Esophagus muscularis mucosa (tissue), 3 donors: ENCODE results near the gene PPID.

ENCODE experiments used
- CTCF ChIP-seq, 3 experiments: fragments of 200-600 bp in 2 of 3; fragments of 450-650 bp in 1 of 3; sonication (generic) in 2 of 3; IDR thresholded peaks; one replicate each; pipeline ENCODE4 v1.5.1; 2017 to 2019; ENCODE audit warnings: antibody characterized with exemption in 3 of 3, mild to moderate bottlenecking in 2 of 3, moderate library complexity in 1 of 3
- POLR2A ChIP-seq: fragments of 450-650 bp; IDR thresholded peaks from one replicate; pipeline ENCODE4 v1.6.1; 2017; ENCODE audit warnings: antibody characterized with exemption, moderate library complexity, mild to moderate bottlenecking, low read depth
- POLR2AphosphoS5 ChIP-seq, 2 donors: sonication (generic); formaldehyde crosslinking; IDR thresholded peaks; one replicate each; pipeline ENCODE4 v1.6.1; 2017; ENCODE audit warnings: antibody characterized with exemption in 2 of 2

- no peak for TF ChIP-seq POLR2A
- no peak for TF ChIP-seq CTCF (IDR thresholded peaks at IDR 0.05)
- no peak for TF ChIP-seq POLR2AphosphoS5 (IDR thresholded peaks at IDR 0.05)
Observed at GRCh38 chr4:158664806-158665205, 58.4 kb downstream of the PPID start.
